HG02943 (cell line): ENCODE measurements around the gene KCND3.

Source experiments
- ATAC-seq: cut with Tn5 transposase; IDR thresholded peaks from one replicate; pipeline ENCODE4 v1.9.1; 2021; ENCODE audit warnings: mild to moderate bottlenecking, low read depth, moderate library complexity; ENCODE audit not compliant: unreplicated experiment

The KCND3 gene

GRCh38 chr1:111735858-111736544 lies 253.5 kb downstream of the KCND3 start:
- no peak for ATAC-seq

- no peak for ATAC-seq
Measured at GRCh38 chr1:111735321-111735720, 254.1 kb downstream of the KCND3 start.

- ATAC-seq: no peak
Measured at GRCh38 chr1:111734856-111735255, 254.6 kb downstream of the KCND3 start.

- ATAC-seq: no peak
Measured at GRCh38 chr1:111734426-111734825, 255.0 kb downstream of the KCND3 start.

DNA sequence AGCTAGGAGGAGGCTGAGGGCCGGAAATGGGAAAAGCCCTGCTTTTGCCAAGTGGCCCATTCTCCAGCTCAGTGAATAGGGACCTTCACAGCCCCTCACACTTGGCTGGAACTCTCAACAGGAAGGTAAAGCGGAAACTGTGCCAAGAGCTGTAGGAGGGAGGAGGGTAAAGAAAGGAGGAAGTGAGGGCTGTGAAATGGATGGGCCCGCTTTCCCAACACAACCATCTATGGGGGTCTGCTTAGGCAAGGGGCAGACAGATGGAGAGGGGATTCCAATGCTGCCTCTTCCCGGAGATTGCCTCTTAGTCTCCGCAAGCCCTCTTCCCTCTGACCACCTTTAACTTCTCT lies 255.5 kb downstream of the KCND3 start:
- ATAC-seq: no peak

DNA sequence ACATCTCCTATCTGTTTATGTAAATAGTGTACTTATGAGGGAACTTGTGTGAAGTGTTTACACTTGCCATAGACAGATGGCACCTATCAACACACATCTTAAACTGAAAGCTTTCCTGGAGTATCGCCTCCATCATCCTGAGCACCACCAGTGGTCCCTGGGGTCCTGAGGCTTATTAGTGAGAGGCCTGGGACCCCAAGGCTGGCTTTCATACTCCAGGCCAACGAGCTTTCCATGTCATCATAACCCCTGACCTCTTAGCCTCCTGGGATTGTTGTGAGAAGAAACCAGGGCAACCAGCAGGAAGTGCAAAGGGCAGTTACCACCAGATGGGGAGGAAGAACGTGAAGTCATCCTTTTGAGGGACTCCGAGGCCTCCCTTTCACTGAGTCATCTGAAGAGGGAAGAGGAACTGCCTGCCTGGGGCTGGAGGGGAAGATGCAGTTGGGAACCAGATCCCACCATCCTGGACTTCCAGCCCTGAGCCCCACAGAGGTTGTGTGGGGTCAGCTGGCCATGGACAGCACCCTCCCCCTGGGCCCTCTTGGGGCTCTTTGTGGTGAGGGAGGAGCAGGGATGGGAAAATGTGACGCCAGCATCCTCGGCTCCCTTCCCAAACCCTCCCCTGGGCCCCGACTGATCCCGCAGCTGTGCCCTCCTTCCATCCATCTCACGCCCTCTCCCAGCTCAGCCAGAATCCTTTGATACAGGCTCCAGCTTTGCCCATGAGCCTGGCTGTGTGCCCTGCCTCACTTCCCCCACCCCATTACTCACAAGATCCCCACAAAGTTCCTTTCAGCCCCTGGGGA lies 256.1 kb downstream of the KCND3 start:
- ATAC-seq: no peak

GRCh38 chr1:111732718-111733117 lies 256.8 kb downstream of the KCND3 start:
- ATAC-seq: no peak

DNA sequence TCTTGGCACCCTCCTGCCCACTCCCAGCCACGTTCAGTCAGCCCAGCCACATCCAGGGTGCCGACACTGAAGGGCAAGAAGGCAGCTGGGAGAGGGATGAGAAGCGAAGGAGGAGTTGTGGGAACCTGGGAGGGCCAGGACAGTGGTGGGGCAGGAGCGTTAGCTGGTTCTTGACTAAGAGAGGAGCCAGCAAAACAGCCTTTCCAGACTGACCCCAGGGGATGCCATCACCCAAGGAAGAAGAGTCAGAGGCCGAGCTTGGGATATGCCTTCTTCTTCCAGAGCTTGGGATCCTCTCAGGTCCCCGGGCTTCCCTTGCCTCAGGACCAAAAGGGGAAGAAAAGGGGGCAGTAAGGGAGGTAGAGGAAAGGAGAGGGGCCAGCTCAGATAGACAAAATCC lies 257.5 kb downstream of the KCND3 start:
- ATAC-seq: no peak

GRCh38 chr1:111730706-111731105 lies 258.8 kb downstream of the KCND3 start:
- ATAC-seq: no peak

GRCh38 chr1:111729946-111730681 lies 259.4 kb downstream of the KCND3 start:
- ATAC-seq: no peak

DNA sequence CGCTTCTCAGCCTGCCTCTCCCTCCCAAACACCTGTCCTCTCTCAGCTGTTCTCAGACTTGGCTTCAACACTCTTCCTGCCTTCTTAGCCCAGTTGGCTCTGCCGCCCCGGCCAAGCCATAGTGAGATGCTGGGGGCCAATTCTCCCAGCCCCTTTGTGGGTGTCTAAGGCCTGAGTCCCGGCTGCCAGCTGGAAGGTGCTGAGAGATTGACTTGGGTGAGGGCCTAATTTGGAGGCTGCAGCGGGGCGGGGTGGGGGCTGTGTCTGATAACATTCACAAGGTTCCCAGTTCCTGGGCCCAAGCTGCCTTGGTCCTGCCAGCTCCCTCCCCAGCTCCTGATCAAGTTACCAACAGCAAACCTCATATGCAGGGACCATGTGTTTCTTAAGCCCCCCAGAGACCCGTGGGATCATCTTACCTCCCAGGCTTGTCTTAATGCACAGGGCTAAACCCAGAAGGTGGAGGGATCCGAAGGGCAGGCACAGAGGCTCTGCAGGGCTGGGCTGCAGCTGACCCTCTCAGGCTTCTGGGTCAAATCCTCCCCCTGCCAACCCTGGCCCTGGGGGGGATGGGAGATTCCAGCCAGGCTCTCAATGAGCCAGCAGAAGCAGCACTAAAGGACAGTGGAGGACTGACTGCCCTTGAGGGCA lies 260.1 kb downstream of the KCND3 start:
- no peak for ATAC-seq

DNA sequence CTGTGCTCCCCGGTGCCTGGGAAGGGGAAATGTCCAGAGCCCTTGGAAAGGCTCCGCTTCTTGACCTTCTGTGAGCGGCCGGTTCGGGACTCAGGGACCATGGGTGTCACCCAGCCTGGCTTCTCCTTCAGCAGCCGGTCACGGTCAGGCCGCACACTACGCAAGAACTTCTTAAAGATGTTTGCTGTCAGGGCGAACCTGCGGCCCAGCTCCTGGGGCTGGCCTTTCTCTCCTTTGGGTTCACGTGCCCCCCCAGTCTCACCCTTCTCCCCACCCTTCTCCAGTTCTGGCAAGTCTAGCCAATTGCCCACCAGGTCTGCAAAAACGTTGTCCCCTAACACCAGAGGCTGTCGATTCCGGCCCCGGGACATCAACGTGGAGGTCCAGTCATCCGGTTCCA lies 262.4 kb downstream of the KCND3 start:
- ATAC-seq: no peak

DNA sequence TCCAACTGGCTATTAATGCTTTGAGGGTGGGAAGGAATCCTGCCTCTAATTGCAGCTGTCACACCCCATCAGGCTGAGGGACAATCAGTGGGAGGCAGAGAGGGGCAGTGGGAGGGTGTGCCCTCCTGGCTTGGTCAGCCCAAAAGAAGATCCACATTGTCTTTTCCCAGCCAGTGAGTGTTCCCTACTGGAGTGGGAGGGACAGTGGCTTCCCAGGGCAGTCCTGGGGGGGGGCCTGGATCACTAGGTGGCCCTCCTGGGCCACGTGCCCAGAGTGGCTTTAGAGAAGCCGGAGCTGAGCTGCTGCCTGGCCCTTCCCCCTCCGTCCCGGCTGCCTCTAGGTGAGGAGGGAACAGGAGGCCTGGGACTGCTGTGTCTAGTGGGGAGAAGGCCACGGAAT lies 264.3 kb downstream of the KCND3 start:
- ATAC-seq: no peak

- no peak for ATAC-seq
Measured at GRCh38 chr1:111723871-111724270, 265.6 kb downstream of the KCND3 start.

DNA sequence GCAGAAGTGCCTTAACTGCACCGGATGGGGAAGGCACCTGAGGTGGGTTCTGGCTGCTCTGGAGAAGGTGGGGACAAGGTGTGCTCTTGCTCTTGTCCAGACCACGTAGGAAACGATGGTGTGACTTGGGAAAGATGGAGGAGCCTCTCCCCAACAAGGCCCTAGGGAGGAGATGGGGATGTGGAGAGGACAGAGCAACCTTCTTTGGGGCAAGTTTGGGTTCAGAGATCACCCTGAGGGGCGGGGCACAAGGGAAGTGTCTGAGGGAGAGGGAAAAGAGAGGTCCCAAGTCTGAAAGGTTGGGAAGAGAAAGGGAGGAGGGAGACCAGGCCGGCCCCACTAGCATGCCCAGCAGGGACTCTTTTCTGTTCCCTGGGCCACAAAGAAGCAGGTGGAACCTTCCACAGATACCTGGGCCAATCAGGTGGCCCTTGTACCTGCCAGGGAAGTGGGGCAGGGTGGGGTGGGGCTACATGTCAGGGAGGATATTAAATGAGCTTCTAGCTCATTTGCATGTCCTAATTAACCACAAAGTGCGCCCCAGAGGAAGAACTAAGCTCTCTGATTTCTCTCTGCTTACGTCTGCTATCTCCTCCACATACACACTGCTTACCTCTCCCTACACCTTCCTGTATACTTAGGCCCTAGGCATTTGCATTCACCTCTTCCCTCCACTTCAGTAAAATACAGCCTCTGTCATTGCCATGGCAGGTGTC lies 266.2 kb downstream of the KCND3 start:
- ATAC-seq: no peak

DNA sequence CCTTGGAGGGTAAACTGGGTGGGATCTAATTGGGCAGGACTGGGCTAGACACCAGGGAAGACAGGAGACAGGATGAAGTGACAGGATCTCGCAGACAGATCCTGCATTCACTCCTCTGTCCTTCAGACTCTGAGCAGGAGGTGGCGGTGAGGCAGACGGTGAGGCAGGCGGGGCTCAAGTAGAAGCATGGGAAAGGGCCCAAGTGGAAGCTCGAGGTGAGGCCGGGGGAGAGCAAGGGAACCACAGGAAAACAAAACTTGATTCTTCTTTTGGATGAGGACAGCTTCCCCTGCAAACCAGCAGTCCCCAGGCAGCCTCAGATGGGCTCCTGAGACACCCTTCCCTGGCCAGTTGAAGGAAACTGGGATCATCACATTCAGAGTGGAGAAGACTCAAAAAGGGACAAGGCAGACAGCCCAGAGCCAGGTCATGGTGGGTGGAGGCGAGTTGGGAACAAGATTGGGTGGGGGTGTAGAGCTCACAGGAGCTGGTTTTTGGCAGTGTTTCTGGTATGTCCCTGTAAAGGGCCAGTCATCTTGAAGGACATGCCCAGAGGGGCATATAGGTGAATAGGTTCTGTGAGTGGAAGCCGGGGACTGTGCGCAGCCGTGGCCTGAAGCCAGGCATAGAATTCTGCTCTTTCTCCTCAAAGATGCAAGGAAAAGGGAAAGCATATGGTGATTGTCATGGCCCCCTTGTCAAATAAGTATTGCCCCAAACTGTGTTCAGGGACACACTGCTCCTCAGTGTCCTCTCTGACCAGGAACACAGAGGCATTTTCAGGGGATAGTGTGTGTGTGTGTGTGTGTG lies 268.3 kb downstream of the KCND3 start:
- no peak for ATAC-seq
